Fibroblast of villous mesenchyme (primary cell): ENCODE results near the gene LAMB2. TPM values are rescaled to one million over a fixed set of nuclear protein-coding genes. Genes with fewer than 3 reads are reported as not detected.

ENCODE experiments used
- DNase-seq: peaks from one replicate; pipeline ENCODE4 v3.0.0-alpha.2; 2010; ENCODE audit warnings: low read depth
- H3K4me3 ChIP-seq: 2 replicates; pipeline ENCODE4 v1.5.1; 2011; ENCODE audit warnings: low read depth, mild to moderate bottlenecking, low read length
- CTCF ChIP-seq: IDR thresholded peaks from 2 replicates; pipeline ENCODE4 v1.5.1; 2012; ENCODE audit warnings: low read depth, mild to moderate bottlenecking, low read length; ENCODE audit not compliant: insufficient read depth
- total RNA-seq: library from RNA; depleted of rRNA; stranded (reverse); fragments of >200 nt; gene quantifications from 2 replicates; pipeline ENCODE4 v1.2.3, GENCODE V29; 2012

Gene LAMB2
- total RNA-seq, 1 donor, result 369 TPM

- H3K4me3 ChIP-seq, result no peak overlapping the region
Observed at GRCh38 chr3:49173792-49174170, 40.9 kb upstream of the LAMB2 start.

GRCh38 chr3:49173116-49173791, 40.4 kb upstream of the LAMB2 start:
- TF ChIP-seq CTCF, result no peak
- peak overlapping the region; percentile 81 for H3K4me3 ChIP-seq
- peak; percentile 58 for DNase-seq

More at GRCh38 chr3:49173792-49174170, 40.9 kb upstream of the LAMB2 start:
- no peak for TF ChIP-seq CTCF
- DNase-seq, result no peak

- DNase-seq, result no peak
- peak overlapping the region; percentile 81 for H3K4me3 ChIP-seq
- TF ChIP-seq CTCF, result no peak
Observed at GRCh38 chr3:49172551-49173041, 39.7 kb upstream of the LAMB2 start.

GRCh38 chr3:49171775-49172500, 39.1 kb upstream of the LAMB2 start:
- no peak for TF ChIP-seq CTCF
- DNase-seq, result no peak
- H3K4me3 ChIP-seq, result peak overlapping the region; percentile 81

GRCh38 chr3:49171119-49171774, 38.4 kb upstream of the LAMB2 start, which contains the start of gene KLHDC8B:
KLHDC8B (plus strand) TSS chr3:49171598; CDS start chr3:49172770, 1,172 bp downstream.
- H3K4me3 ChIP-seq, result peak within 1 kb of the TSS; percentile 81
- peak; percentile 95 for TF ChIP-seq CTCF
- DNase-seq, result peak; percentile 94

GRCh38 chr3:49170744-49171118, 37.9 kb upstream of the LAMB2 start:
- TF ChIP-seq CTCF, result no peak
- DNase-seq, result no peak
- H3K4me3 ChIP-seq, result peak overlapping the region; percentile 81
